Endothelial cell of umbilical vein (primary cell): ENCODE measurements around the gene GIMAP6.

ENCODE experiments used
- CTCF ChIP-seq, 2 donors: IDR thresholded peaks; 1 replicate in 1 of 2; 2 replicates in 1 of 2; pipeline ENCODE4 v1.5.1; 2011; ENCODE audit warnings: low read length in 2 of 2, mild to moderate bottlenecking in 2 of 2, moderate library complexity in 2 of 2, control low read depth in 1 of 2, inconsistent platforms in 1 of 2, low read depth in 1 of 2; ENCODE audit not compliant: insufficient read depth in 1 of 2; ENCODE audit errors: extremely low read depth in 1 of 2
- EZH2 ChIP-seq: IDR thresholded peaks from 2 replicates; pipeline ENCODE4 v1.6.1; 2012; ENCODE audit warnings: borderline replicate concordance, low read depth, mild to moderate bottlenecking, moderate library complexity, low read length, inconsistent platforms; ENCODE audit not compliant: severe bottlenecking
- FOS ChIP-seq: IDR thresholded peaks from 2 replicates; pipeline ENCODE4 v1.6.1; 2011; ENCODE audit warnings: mild to moderate bottlenecking, low read length, moderate library complexity, borderline replicate concordance; ENCODE audit not compliant: insufficient read depth
- MAX ChIP-seq: IDR thresholded peaks from 2 replicates; pipeline ENCODE4 v1.6.1; 2011; ENCODE audit not compliant: insufficient read depth, insufficient read length
- MYC ChIP-seq: IDR thresholded peaks from one replicate; pipeline ENCODE4 v1.6.1; 2011; ENCODE audit warnings: mild to moderate bottlenecking, low read depth, low read length
- POLR2A ChIP-seq: IDR thresholded peaks from 2 replicates; pipeline ENCODE4 v1.6.1; 2012; ENCODE audit warnings: low read depth, mild to moderate bottlenecking, control low read depth, low read length
- POLR2AphosphoS5 ChIP-seq: IDR thresholded peaks from 2 replicates; pipeline ENCODE4 v1.6.1; 2012; ENCODE audit warnings: low read depth, mild to moderate bottlenecking, control low read depth, low read length, moderate library complexity; ENCODE audit not compliant: insufficient read depth

- TF ChIP-seq POLR2A = no peak
- TF ChIP-seq CTCF (IDR thresholded peaks at IDR 0.05; ENCODE audit: extremely low read depth in 1 of 2, insufficient read depth in 1 of 2, low read depth in 1 of 2, low read length in 2 of 2) = no peak
- TF ChIP-seq EZH2 = no peak
- TF ChIP-seq MYC = no peak
- no peak for TF ChIP-seq POLR2AphosphoS5
- no peak for TF ChIP-seq MAX
- no peak for TF ChIP-seq FOS
Measured at GRCh38 chr7:150580638-150581394, 51.4 kb downstream of the GIMAP6 start.
